GM21381 (cell line): ENCODE data around the gene DPT.

Source experiments
- ATAC-seq: cut with Tn5 transposase; IDR thresholded peaks from one replicate; pipeline ENCODE4 v1.9.1; 2021; ENCODE audit warnings: mild to moderate bottlenecking, moderate library complexity; ENCODE audit not compliant: unreplicated experiment

Gene DPT

GRCh38 chr1:168672278-168672677 is 56.7 kb downstream of the DPT start:
- no peak for ATAC-seq

- no peak for ATAC-seq
Observed at GRCh38 chr1:168671782-168672181, 57.2 kb downstream of the DPT start.

- ATAC-seq: no peak
Observed at GRCh38 chr1:168665975-168666374, 63.0 kb downstream of the DPT start.

- no peak for ATAC-seq
Observed at GRCh38 chr1:168664069-168664834, 64.8 kb downstream of the DPT start.

GRCh38 chr1:168656485-168656884 is 72.5 kb downstream of the DPT start:
- no peak for ATAC-seq

GRCh38 chr1:168654198-168654915 is 74.6 kb downstream of the DPT start:
- no peak for ATAC-seq

- ATAC-seq: no peak
Observed at GRCh38 chr1:168653567-168653966, 75.4 kb downstream of the DPT start.

GRCh38 chr1:168645721-168646120 is 83.3 kb downstream of the DPT start:
- no peak for ATAC-seq
